Right atrium auricular region (tissue), 2 donors: ENCODE data around the gene STYX. TPM values are rescaled to one million over a fixed set of nuclear protein-coding genes. Genes with fewer than 3 reads are reported as not detected.
"Not testable (repeated sequence)": the region's sequence is repeated elsewhere in the genome, so short reads cannot be mapped to it uniquely, and the experiment has no call there.

Source experiments
- DNase-seq: peaks from one replicate; pipeline ENCODE4 v3.0.0-alpha.2; 2019; ENCODE audit warnings: low spot score
- H3K27ac ChIP-seq, 2 donors: fragments of 200-600 bp; sonication (generic); 1 replicate in 1 of 2; 2 replicates in 1 of 2; pipeline ENCODE4 v1.5.1; 2016 to 2019
- H3K27me3 ChIP-seq, 2 donors: fragments of 200-600 bp; sonication (generic); one replicate each; pipeline versions ENCODE4 v1.5.1 to v1.6.0; 2017 to 2019
- H3K36me3 ChIP-seq: fragments of 200-600 bp; sonication (generic); one replicate; pipeline ENCODE4 v1.5.1; 2016
- H3K4me1 ChIP-seq, 2 donors: fragments of 200-600 bp; sonication (generic); one replicate each; pipeline versions ENCODE4 v1.5.1 to v1.6.0; 2017 to 2019
- H3K4me3 ChIP-seq, 2 donors: fragments of 200-600 bp; sonication (generic); 1 replicate in 1 of 2; 2 replicates in 1 of 2; pipeline ENCODE4 v1.5.1; 2017 to 2019; ENCODE audit warnings: mild to moderate bottlenecking in 1 of 2, moderate library complexity in 1 of 2
- H3K9me3 ChIP-seq, 2 donors: fragments of 200-600 bp; sonication (generic); one replicate each; pipeline ENCODE4 v1.5.1; 2019
- CTCF ChIP-seq, 2 donors: fragments of 200-600 bp; sonication (generic); IDR thresholded peaks; one replicate each; pipeline ENCODE4 v1.5.1; 2019; ENCODE audit warnings: antibody characterized with exemption in 2 of 2
- total RNA-seq, 2 donors: library from RNA; depleted of rRNA; stranded (reverse); fragments of >200 nt; gene quantifications; one replicate each; pipeline ENCODE4 v1.1.0, GENCODE V29; 2016

The STYX gene
- total RNA-seq, 2 donors from 2014 or later: 8.7 to 16.0 TPM

GRCh38 chr14:52741865-52742264 is 11.9 kb downstream of the STYX start:
- peak overlapping the region; percentile 13 to 54 for H3K27ac ChIP-seq
- peaks cover 5% of the 10 kb centered on the region for H3K36me3 ChIP-seq
- no peaks in the 10 kb centered on the region for H3K9me3 ChIP-seq
- no peak for DNase-seq
- no peak overlapping the region for H3K4me3 ChIP-seq
- no peaks in the 10 kb centered on the region for H3K27me3 ChIP-seq
- peaks cover 0 to 14% of the 10 kb centered on the region in 2 donors for H3K4me1 ChIP-seq
- no peak for TF ChIP-seq CTCF (IDR thresholded peaks at IDR 0.05)

DNA sequence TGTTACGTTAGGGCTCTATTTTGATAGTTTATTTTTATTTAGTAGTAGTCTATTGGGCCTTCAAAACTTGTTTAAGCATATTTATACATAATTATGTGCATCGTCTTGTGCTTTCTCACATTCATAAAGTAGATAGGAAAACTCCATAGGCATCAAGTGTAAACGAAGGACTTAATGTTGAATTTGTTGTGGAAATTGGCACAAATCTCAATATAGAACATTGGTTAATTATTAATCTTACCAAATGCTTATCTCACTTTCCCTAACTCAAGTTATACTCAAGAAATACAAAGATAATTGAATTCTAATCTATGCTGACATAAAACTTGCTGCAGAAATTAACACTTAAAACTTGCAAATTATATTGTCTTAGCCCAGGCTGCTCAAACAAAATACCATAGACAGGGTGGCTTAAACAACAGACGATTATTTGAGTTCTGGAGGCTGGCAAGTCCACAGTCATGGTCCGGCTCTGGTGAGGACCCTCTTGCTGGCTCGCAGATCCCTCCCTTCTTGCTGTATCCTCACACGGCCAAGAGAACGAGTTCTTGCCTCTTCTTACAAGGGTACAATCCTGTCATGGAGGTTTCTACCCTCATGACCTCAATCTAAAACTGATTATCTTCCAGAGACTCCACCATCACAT is 18.8 kb downstream of the STYX start:
- TF ChIP-seq CTCF (IDR thresholded peaks at IDR 0.05): no peak
- peaks cover 35% of the 10 kb centered on the region for H3K36me3 ChIP-seq
- no peak overlapping the region for H3K27ac ChIP-seq
- H3K27me3 ChIP-seq: no peaks in the 10 kb centered on the region
- no peak for DNase-seq
- H3K4me3 ChIP-seq: no peak overlapping the region
- no peaks in the 10 kb centered on the region for H3K9me3 ChIP-seq
- H3K4me1 ChIP-seq: no peaks in the 10 kb centered on the region

GRCh38 chr14:52755607-52756316 is 25.8 kb downstream of the STYX start:
- no peaks in the 10 kb centered on the region for H3K27me3 ChIP-seq
- no peak for DNase-seq
- peaks cover 34% of the 10 kb centered on the region for H3K36me3 ChIP-seq
- no peaks in the 10 kb centered on the region for H3K9me3 ChIP-seq
- no peak overlapping the region for H3K4me3 ChIP-seq
- no peaks in the 10 kb centered on the region for H3K4me1 ChIP-seq
- H3K27ac ChIP-seq: no peak overlapping the region
- TF ChIP-seq CTCF (IDR thresholded peaks at IDR 0.05): no peak

DNA sequence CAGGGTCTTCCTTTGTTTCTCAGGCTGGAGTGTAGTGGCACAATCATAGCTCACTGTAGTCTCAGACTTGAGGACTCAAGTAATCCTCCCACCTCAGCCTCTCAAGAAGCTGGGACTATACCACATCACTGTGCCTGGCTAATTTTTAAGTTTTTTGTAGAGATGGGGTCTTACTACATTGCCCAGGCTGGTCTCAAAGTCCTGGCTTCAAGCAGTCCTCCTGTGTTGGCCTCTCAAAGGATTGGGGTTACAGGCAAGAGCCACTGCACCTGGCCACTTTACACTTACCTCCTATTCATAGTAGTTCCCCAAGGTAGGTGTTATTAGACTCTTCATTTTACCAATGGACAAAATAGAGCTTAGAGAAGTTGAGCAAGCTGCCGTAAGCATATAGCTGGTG is 29.2 kb downstream of the STYX start:
- Histone ChIP-seq H3K9me3 (no peaks in the 10 kb centered on the region), H3K4me1 (no peaks in the 10 kb centered on the region), H3K4me3 (no peak overlapping the region), H3K36me3 (peaks cover 36% of the 10 kb centered on the region), H3K27me3 (no peaks in the 10 kb centered on the region), H3K27ac (no peak overlapping the region)
- TF ChIP-seq CTCF (IDR thresholded peaks at IDR 0.05): no peak
- no peak for DNase-seq

DNA sequence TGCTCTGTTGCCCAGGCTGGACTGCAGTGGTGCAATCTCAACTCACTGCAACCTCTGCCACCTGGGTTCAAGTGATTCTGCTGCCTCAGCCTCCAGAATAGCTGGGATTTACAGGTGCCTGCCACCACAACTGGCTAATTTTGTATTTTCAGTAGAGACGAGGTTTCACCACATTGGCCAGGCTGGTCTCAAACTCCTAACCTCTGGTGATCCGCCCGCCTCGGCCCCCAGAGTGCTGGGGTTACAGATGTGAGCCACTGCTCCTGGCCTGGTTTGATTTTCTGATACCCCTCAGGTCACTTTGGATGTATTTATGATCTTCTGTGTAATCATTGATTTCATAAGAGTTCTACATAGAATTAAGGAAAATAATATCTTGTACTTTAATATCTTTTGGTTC is 33.0 kb downstream of the STYX start:
- H3K4me1 ChIP-seq, H3K27me3 ChIP-seq, DNase-seq, H3K4me3 ChIP-seq, H3K9me3 ChIP-seq, H3K27ac ChIP-seq: not testable (repeated sequence)
- H3K36me3 ChIP-seq: peaks cover 38% of the 10 kb centered on the region

DNA sequence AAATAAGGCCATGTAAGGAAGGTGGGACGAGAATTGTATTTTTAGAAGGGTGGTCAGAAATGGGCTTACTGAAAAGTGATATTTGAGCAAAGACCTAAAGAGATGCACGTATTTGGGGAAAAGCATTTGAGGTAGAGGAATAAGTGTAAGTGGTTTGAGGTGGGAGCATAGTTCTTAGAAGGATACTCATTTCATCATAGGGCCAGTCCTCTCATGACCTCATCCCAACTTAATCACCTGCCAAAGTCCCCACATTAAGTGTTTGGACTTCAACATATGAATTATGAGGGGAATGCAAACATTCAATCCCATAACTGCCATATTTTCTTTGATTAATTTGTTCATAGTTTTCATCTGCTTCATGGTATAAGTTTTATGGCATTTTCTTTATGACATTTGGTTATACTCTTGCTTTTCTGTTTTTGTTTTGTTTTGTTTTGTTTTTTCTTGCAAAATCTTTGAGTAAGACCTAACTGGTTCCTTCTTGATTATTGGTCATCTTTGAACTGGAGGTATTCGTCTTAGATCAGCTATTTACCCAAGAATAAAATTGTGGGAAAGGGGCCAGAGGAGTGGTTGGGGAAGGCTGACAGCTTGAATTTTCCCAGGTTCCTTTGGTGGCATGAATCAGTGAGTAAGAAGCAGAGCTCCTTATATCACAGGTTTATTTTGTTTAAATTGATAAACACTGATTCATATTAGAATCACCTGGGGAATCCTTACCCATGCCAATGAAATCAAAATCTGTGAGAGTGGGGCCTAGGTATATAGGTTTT is 37.3 kb downstream of the STYX start:
- Histone ChIP-seq H3K27me3 (no peaks in the 10 kb centered on the region), H3K36me3 (peaks cover 29% of the 10 kb centered on the region), H3K4me1 (no peaks in the 10 kb centered on the region), H3K9me3 (no peaks in the 10 kb centered on the region), H3K4me3 (no peak overlapping the region), H3K27ac (no peak overlapping the region)
- DNase-seq: no peak
- TF ChIP-seq CTCF (IDR thresholded peaks at IDR 0.05): no peak
